GM18520 (cell line): ENCODE measurements around the gene MAVS.

ENCODE experiments used
- ATAC-seq: cut with Tn5 transposase; IDR thresholded peaks from one replicate; pipeline ENCODE4 v1.9.1; 2021; ENCODE audit not compliant: unreplicated experiment

MAVS gene

GRCh38 chr20:3846740-3847428 lies at the start of gene MAVS:
TSS of gene MAVS (plus strand) at chr20:3846834. CDS start at chr20:3854625, 7,791 bp downstream.
- peak; percentile 87 for ATAC-seq

GRCh38 chr20:3797226-3797545 lies 49.4 kb upstream of the MAVS start:
- ATAC-seq = no peak

DNA sequence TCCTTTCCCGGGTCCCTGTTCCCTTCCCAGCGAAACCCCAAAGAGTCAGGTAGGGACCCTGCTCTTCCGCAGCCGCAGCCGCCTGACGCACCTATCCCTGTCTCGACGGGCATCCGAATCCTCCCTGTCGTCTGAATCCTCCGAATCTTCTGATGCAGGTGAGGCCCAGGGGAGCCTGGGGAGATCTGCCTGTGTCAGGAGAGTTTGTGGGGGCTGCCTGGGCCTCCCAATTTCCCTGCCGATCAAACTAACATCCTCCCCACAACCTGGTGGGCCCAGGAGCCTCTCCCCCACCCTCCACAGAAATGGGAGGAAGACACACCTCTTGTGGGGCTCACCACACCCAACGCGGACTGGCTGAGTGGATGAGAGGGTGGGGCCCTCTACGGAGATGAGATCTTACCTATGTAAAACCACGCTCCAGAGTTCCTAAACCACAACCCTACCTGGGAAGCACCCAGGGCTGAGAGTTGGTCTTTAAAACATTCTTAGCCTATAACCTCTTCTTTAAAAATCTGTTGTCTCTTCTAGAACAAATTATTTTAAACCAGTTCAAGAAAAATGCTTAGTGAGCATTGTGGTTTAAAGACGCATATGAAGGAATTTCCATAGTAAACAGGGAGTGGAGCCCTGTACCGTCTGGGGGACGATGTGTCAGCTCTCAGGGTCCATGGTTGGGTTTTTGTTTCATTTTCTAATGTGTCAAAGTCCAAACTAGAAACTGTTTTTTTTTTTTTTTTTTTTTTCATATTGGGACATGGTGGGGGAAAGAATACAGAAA lies 48.9 kb upstream of the MAVS start:
- no peak for ATAC-seq

- ATAC-seq = no peak
These were observed 48.3 kb upstream of the MAVS start for GRCh38 chr20:3798373-3798768.

- no peak for ATAC-seq
These were observed 47.8 kb upstream of the MAVS start for GRCh38 chr20:3798908-3799248.

DNA sequence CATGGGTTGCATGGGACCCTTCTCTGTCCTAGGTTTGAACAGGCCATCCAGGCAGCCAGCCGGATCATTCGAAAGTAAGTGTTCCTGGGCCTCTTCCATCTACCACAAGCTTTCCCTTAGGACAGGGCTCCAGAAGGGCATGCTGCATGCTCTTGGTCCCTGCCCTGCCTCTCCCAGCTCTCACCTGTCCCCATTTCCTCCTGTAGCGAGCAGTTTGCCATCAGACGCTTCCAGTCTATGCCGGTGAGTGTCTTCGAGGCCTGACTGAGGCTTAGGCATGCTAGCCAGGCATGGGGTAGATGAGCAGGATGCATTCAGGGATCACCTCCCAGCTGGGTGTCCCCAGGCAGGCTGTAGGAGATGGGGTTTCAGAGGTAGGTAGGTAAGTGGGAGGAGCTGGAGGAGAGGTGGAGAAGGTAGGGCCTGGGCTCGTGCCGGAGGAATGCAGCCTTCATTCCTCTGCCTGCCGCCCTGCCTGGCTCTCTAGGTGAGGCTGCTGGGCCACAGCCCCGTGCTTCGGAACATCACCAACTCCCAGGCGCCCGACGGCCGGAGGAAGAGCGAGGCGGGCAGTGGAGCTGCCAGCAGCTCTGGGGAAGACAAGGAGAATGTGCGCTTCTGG lies 46.3 kb upstream of the MAVS start:
- ATAC-seq = no peak

DNA sequence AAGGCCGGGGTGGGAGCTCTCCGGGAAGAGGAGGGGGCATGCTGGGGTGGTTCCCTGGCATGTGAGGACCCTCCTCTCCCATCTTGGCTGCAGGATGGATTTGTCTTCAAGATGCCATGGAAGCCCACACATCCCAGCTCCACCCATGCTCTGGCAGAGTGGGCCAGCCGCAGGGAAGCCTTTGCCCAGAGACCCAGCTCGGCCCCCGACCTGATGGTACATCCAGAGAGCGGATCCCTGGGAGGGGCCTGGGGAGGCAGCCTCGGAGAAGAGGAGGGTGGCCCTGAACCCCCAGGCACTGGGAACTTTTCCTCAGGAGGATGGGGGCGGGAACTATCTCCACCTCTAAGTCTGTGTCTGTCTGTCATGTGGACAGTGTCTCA lies 45.8 kb upstream of the MAVS start:
- ATAC-seq = no peak

GRCh38 chr20:3801299-3801698 lies 45.3 kb upstream of the MAVS start:
- ATAC-seq = no peak

DNA sequence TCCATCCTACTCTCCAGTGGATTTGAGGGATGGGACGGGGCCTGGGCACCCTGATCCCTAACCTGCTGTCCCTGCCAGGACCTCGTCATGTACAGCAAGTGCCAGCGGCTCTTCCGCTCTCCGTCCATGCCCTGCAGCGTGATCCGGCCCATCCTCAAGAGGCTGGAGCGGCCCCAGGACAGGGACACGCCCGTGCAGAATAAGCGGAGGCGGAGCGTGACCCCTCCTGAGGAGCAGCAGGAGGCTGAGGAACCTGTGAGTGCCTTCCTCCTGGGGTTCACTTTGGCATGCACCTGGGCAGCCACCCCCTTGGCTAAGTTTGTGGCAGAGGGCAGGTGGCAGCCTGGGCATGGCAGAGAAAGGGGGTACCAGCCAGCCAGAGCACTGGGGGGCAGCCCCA lies 44.8 kb upstream of the MAVS start:
- no peak for ATAC-seq

DNA sequence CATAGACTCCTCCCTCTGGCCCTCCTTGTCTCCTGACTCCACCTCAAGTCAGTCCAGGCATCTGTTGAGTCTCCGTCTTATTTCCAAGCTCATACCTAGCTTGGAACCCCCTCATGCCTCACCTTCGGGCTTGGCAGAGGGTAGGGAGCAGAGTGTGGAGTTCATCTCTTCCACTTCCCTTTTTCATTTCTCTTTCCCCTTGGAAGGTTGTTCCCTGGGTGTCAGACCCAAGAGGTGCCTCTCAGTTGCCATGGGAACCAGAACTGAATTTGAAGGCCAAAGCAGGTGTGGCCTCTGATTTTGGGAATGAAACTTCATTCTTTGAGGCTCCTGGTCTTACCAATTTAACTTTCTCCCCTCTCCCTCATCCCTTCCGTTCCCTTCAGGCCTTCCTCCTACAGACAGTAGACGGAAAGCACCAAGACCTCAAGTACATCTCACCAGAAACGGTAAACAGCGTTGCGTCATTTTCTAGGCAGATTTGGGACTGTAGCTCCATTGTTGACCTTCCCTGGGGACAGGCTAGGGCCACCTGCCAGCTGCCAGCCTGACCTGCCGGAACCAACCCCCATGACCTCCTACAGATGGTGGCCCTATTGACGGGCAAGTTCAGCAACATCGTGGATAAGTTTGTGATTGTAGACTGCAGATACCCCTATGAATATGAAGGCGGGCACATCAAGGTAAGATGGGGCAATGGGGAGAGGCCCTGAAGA lies 44.0 kb upstream of the MAVS start:
- ATAC-seq = no peak

DNA sequence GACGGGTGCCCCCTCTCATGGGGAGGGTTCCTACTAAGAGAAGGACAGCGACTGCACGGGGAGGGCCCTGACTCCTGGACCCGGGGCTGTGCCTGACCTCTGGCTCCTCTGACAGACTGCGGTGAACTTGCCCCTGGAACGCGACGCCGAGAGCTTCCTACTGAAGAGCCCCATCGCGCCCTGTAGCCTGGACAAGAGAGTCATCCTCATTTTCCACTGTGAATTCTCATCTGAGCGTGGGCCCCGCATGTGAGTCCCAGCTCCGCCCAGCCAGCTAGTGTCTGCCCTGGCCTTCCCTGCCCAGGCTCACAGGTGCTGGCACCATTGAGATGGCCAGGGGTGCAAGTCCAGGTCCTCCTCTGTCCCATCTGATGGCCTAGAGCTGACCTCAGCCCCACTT lies 43.3 kb upstream of the MAVS start:
- ATAC-seq = no peak

GRCh38 chr20:3803854-3804253 lies 42.8 kb upstream of the MAVS start:
- no peak for ATAC-seq

GRCh38 chr20:3804254-3804751 lies 42.3 kb upstream of the MAVS start:
- ATAC-seq = no peak

DNA sequence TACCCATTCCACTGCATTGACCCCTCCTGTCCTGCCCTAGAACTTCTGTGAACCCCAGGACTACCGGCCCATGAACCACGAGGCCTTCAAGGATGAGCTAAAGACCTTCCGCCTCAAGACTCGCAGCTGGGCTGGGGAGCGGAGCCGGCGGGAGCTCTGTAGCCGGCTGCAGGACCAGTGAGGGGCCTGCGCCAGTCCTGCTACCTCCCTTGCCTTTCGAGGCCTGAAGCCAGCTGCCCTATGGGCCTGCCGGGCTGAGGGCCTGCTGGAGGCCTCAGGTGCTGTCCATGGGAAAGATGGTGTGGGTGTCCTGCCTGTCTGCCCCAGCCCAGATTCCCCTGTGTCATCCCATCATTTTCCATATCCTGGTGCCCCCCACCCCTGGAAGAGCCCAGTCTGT lies 41.9 kb upstream of the MAVS start:
- no peak for ATAC-seq

DNA sequence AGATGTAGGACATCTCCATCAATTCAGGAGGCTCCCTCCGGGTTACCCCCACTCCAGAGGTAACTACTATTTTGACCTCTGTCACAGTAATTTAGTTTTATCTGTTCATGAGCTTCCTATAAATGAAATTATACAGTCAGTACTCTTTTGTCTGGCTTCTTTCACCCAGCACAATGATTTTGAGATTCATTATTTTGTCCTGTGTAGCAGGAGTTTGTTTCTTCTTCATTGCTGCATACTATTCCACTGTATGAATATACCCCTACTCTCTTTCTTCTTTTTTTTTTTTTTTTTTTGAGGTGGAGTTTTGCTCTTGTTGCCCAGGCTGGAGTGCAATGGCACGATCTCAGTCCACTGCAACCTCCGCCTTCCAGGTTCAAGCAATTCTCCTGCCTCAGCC lies 38.1 kb upstream of the MAVS start:
- no peak for ATAC-seq

- no peak for ATAC-seq
These were observed 35.0 kb upstream of the MAVS start for GRCh38 chr20:3811467-3812258.

DNA sequence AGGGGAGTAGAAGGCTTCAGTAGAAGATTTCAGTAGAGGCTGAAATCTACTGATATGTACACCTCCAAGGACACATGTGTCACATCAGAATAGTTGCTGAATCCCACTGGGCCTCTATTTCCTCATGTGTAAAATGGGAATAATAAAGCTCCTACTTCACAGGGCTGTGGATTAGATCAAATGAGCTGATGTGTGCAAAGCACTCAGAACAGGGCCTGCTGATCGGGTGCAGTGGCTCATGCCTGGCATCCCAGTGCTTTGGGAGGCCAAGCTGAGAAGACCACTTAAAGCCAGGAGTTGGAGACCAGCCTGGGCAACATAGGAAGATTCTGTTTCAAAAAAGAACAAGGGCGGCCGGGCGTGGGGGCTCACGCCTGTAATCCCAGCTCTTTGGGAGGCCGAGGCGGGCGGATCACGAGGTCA lies 34.4 kb upstream of the MAVS start:
- no peak for ATAC-seq

GRCh38 chr20:3812975-3813847 lies 33.4 kb upstream of the MAVS start:
- ATAC-seq = no peak

- no peak for ATAC-seq
These were observed 32.6 kb upstream of the MAVS start for GRCh38 chr20:3813848-3814581.
